ENCODE data around the gene SIGLEC5.

The SIGLEC5 gene

DNA sequence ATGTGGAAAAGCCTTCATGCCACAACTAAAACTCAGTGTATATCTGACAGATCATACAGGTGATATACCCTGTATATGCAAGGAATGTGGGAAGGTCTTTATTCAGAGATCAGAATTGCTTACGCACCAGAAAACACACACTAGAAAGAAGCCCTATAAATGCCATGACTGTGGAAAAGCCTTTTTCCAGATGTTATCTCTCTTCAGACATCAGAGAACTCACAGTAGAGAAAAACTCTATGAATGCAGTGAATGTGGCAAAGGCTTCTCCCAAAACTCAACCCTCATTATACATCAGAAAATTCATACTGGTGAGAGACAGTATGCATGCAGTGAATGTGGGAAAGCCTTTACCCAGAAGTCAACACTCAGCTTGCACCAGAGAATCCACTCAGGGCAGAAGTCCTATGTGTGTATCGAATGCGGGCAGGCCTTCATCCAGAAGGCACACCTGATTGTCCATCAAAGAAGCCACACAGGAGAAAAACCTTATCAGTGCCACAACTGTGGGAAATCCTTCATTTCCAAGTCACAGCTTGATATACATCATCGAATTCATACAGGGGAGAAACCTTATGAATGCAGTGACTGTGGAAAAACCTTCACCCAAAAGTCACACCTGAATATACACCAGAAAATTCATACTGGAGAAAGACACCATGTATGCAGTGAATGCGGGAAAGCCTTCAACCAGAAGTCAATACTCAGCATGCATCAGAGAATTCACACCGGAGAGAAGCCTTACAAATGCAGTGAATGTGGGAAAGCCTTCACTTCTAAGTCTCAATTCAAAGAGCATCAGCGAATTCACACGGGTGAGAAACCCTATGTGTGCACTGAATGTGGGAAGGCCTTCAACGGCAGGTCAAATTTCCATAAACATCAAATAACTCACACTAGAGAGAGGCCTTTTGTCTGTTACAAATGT lies 42.7 kb downstream of the SIGLEC5 start:
- DNase-seq (ENCODE audit: low read depth in 2 of 2), result no peak

DNA sequence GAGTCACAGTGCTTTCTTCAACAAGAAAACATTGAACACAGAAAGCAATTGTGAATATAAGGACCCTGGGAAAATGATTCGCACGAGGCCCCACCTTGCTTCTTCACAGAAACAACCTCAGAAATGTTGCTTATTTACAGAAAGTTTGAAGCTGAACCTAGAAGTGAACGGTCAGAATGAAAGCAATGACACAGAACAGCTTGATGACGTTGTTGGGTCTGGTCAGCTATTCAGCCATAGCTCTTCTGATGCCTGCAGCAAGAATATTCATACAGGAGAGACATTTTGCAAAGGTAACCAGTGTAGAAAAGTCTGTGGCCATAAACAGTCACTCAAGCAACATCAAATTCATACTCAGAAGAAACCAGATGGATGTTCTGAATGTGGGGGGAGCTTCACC lies 43.4 kb downstream of the SIGLEC5 start:
- DNase-seq (ENCODE audit: low read depth in 2 of 2), result no peak

GRCh38 chr19:51586103-51586728 lies 44.0 kb downstream of the SIGLEC5 start:
- no peak for DNase-seq (ENCODE audit: low read depth in 2 of 2)

DNA sequence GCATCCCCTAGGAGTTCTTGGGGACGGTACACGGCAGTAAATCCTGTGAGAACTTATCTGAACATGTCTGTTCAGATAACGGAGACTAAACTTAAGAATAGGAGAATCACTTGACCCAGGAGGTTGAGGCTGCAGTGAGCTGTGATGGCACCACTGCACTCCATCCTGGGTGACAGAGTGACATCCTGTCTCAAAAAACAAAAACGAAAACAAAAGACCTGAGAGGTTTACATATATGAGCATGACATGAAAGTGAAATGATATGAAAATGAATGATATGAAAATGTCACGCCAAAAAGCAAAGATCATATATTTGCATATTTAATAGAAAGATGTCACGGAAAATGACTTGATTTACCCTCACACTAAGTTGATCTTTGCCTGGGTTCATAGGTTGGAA lies 53.4 kb downstream of the SIGLEC5 start:
- no peak for DNase-seq (ENCODE audit: low read depth in 2 of 2)

- no peak for DNase-seq (ENCODE audit: low read depth in 2 of 2)
These were observed 56.9 kb downstream of the SIGLEC5 start for GRCh38 chr19:51573331-51573730.

- no peak for DNase-seq (ENCODE audit: low read depth in 2 of 2)
These were observed 57.3 kb downstream of the SIGLEC5 start for GRCh38 chr19:51572908-51573307.

GRCh38 chr19:51572410-51572809 lies 57.8 kb downstream of the SIGLEC5 start:
- DNase-seq (ENCODE audit: low read depth in 2 of 2), result no peak

DNA sequence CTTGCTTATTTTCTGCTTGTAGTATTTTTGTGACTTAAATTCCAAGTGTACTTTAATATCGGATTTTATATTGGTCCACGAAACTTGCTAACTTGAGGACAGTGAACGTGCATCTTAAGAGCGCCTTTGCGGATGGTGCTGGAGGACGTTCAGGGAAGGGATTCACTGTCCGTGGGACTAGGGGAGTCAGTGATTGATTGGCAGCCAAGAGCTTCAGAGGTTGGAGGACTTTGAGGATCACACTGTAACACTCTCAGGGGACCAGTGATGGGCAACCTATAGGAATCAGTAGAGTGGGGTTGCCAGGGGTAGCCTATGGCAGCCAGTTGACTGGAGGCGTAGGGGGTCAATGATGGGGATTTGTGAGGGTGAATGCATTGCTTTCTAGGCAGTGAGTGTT lies 58.6 kb downstream of the SIGLEC5 start:
- DNase-seq (ENCODE audit: low read depth in 2 of 2), result no peak

DNA sequence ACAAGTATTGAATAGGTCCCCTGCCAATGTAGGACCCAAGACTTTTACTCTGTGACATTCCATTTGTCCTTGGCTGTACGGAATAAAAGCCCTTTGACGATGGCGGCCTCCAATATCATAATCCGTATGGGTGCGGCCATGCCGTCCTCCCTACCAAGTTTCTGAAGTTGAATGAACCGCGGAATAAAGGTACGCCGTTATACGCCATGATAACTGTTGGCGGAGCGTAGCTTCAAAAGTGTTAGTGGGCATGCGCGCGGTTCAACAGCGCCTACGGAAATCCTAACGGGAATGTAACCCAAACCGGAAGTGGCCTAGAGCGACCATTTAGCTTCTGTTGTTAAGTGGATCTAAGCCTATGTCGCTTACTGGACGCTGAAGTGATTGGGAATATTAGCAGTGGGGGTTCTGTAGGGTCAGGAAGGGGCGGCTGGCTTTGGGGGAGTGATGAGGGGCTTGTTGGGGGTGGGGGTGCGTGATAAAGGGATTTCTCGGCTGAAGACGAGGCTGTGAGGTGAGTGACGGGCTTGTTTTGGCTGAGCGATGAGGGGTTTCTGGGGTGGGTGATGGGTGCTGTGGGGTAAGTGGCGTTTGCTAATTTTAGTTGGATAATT lies 59.1 kb downstream of the SIGLEC5 start, which contains the start of gene ZNF175:
Gene ZNF175, plus strand, starts transcription at position 322 of the 614 bp plus-strand sequence. CDS start 2,047 bp downstream, outside the sequence.
- peak; percentile 73 to 76 for DNase-seq (ENCODE audit: low read depth in 2 of 2)

- no peak for DNase-seq (ENCODE audit: low read depth in 2 of 2)
These were observed 61.7 kb downstream of the SIGLEC5 start for GRCh38 chr19:51568456-51568855.

DNA sequence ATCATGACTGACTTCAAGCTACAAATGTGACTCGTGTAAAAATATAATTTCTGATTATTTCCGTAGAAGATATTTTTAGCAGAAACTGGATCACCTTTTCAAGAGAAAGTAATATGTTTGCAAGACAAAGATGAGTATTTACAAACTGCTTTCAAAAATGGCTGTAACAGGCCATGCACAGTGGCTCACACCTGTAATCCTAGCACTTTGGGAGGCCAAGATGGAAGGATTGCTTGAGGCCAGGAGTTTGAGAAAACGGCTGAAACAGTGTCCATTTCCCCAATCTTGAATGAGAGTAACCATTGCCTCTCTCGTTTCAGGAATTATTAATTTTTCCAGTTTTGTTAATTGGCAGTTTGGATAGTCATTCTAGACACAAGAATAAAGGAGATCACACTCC lies 62.6 kb downstream of the SIGLEC5 start:
- no peak for DNase-seq (ENCODE audit: low read depth in 2 of 2)

DNA sequence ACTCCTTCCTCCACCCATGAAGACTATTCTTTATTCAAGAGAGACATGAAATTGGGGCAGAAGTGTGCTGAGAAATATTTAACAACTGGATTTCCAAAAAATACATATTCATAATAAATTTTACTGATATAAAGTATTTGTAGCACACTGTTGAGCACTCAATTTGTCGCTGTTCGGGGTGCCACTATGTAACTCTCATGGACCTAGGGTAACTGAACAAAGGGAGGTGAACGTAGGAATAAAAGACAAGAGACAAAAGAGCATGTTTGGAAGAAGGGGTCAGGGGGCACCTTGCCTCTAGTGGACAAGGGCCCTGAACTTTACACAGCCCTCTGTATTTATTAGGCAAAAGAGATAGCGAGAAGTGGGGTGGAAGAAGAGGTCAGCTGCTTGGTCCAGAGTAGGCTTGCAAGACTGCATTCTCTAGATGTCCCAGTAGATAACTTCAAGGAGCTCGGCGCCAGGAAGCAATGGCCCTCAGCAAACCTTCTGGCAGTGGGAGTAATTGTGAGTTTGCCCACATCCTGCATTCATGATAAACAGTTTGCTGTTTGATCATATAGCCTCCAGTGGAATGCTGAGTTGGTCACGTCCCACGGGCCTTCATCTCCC lies 63.6 kb downstream of the SIGLEC5 start:
- no peak for DNase-seq (ENCODE audit: low read depth in 2 of 2)

GRCh38 chr19:51565583-51565982 lies 64.6 kb downstream of the SIGLEC5 start:
- no peak for DNase-seq (ENCODE audit: low read depth in 2 of 2)

- DNase-seq (ENCODE audit: low read depth in 2 of 2), result no peak
These were observed 65.4 kb downstream of the SIGLEC5 start for GRCh38 chr19:51564791-51565190.

Measured in stimulated activated CD8-positive, alpha-beta memory T cell treated with anti-CD3 and anti-CD28 coated beads, Interleukin-7, amount 100 ng/mL, for 1 hour (primary cell).